Bronchial epithelial cell (primary cell): Measurements from ENCODE around the gene KCMF1. TPM values are rescaled to one million over a fixed set of nuclear protein-coding genes. Genes with fewer than 3 reads are reported as not detected.

Experiments used
- DNase-seq: peaks from one replicate; pipeline ENCODE4 v3.0.0-alpha.2; 2010; ENCODE audit warnings: low read depth
- FAIRE-seq: peaks from 2 replicates; lab custom pipeline; 2011; peaks lifted over from hg19 to GRCh38; lab: Jason Lieb, UNC
- H3K27me3 ChIP-seq: 2 replicates; pipeline ENCODE4 v1.5.1; 2011; ENCODE audit warnings: low read length; ENCODE audit not compliant: control insufficient read depth, insufficient read depth
- H3K36me3 ChIP-seq: 2 replicates; pipeline ENCODE4 v1.5.1; 2011; ENCODE audit warnings: low read length; ENCODE audit not compliant: control insufficient read depth, insufficient read depth
- H3K4me3 ChIP-seq: 2 replicates; pipeline ENCODE4 v1.5.1; 2011; ENCODE audit warnings: mild to moderate bottlenecking, low read depth, low read length, control low read depth
- total RNA-seq: library from RNA; depleted of rRNA; stranded (reverse); fragments of >200 nt; gene quantifications from 2 replicates; pipeline ENCODE4 v1.2.1, GENCODE V29; 2014
- TF ChIP-seq, protein P1 (sequence below): IDR thresholded peaks from 2 replicates; pipeline ENCODE4 v1.5.1; 2011; ENCODE audit warnings: mild to moderate bottlenecking, moderate library complexity, low read length, control low read depth, inconsistent platforms; ENCODE audit not compliant: insufficient read depth, severe bottlenecking

The KCMF1 gene
- total RNA-seq, 1 donor from 2014 or later: 174 TPM

- peaks cover 3% of the 10 kb centered on the region for H3K36me3 ChIP-seq
- no peak overlapping the region for H3K4me3 ChIP-seq
- FAIRE-seq (no peak), DNase-seq (peak; percentile 44)
- H3K27me3 ChIP-seq: no peaks in the 10 kb centered on the region
- TF ChIP-seq, protein P1, sequence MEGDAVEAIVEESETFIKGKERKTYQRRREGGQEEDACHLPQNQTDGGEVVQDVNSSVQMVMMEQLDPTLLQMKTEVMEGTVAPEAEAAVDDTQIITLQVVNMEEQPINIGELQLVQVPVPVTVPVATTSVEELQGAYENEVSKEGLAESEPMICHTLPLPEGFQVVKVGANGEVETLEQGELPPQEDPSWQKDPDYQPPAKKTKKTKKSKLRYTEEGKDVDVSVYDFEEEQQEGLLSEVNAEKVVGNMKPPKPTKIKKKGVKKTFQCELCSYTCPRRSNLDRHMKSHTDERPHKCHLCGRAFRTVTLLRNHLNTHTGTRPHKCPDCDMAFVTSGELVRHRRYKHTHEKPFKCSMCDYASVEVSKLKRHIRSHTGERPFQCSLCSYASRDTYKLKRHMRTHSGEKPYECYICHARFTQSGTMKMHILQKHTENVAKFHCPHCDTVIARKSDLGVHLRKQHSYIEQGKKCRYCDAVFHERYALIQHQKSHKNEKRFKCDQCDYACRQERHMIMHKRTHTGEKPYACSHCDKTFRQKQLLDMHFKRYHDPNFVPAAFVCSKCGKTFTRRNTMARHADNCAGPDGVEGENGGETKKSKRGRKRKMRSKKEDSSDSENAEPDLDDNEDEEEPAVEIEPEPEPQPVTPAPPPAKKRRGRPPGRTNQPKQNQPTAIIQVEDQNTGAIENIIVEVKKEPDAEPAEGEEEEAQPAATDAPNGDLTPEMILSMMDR: no peak
These were observed 38.2 kb downstream of the KCMF1 start for GRCh38 chr2:85009019-85009618.

- TF ChIP-seq, protein P1: no peak
- Histone ChIP-seq H3K36me3 (peaks cover 3% of the 10 kb centered on the region), H3K27me3 (no peaks in the 10 kb centered on the region), H3K4me3 (no peak overlapping the region)
- DNase-seq (no peak), FAIRE-seq (no peak)
These were observed 39.4 kb downstream of the KCMF1 start for GRCh38 chr2:85010404-85010803.

- peak; percentile 75 for DNase-seq
- Histone ChIP-seq H3K4me3 (no peak overlapping the region), H3K36me3 (peaks cover 3% of the 10 kb centered on the region), H3K27me3 (no peaks in the 10 kb centered on the region)
- TF ChIP-seq, protein P1: no peak
- FAIRE-seq: no peak
These were observed 40.1 kb downstream of the KCMF1 start for GRCh38 chr2:85011098-85011497.

DNA sequence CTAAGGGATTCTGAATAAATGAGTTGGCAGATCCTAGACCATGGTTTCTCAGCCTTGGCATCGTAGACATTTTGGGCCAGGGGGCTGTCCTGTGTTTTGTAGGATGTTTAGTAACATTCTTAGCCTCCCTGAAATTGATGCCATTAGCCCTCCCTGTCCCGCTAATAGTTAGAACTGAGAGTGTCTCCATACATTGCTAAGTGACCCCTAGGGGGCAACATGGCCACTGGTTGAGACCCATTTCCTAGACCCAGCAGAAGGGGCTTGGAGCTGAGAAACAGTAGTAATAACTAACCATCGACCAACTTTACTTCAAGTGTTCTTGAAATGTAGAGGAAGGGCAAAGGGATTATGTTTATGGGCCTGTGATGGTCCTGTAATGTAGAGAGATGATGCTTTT, 40.8 kb downstream of the KCMF1 start:
- DNase-seq (no peak), FAIRE-seq (no peak)
- no peaks in the 10 kb centered on the region for H3K27me3 ChIP-seq
- H3K4me3 ChIP-seq: no peak overlapping the region
- H3K36me3 ChIP-seq: peaks cover 3% of the 10 kb centered on the region
- TF ChIP-seq, protein P1: peak; percentile 11

DNA sequence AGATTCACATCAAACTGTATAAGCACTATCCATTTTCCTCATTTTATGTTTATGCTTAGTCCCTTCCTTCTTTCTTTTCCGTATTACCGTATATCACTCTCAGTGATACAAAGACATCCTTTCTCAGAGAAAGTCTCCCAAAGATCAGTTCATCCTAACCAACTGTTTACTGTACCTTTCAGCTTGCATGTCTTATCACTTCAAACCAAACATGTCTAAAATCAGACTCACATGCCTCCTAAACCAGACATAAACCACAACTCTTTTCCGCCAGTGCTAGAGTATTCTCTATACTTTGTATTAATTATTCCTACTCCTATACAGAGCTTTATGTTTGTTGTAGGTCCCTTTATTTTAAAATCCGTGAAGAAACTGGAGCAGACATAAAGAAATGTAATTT, 41.5 kb downstream of the KCMF1 start:
- peaks cover 3% of the 10 kb centered on the region for H3K36me3 ChIP-seq
- H3K4me3 ChIP-seq: no peak overlapping the region
- TF ChIP-seq, protein P1: no peak
- FAIRE-seq (no peak), DNase-seq (no peak)
- H3K27me3 ChIP-seq: no peaks in the 10 kb centered on the region

DNA sequence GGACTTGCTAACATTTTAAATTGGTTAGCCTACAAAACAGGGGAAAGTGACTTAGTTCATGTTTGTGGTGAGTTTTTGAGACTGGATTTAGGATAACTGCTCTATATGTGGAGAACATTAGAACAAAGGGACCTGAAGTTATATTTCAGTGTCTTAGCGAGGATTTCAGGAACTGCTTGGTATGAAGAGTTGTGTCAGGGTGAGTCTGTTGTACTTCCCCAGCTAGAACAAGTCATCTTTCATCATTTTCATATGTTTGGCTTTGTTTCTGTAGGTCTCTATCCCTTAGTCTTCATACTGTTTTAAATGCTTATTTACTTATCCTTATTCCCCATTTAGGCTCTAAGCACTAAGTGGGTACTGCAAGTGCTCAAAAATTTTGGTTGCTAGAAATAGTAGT, 41.9 kb downstream of the KCMF1 start:
- FAIRE-seq (no peak), DNase-seq (no peak)
- peaks cover 2% of the 10 kb centered on the region for H3K36me3 ChIP-seq
- H3K27me3 ChIP-seq: no peaks in the 10 kb centered on the region
- TF ChIP-seq, protein P1: no peak
- no peak overlapping the region for H3K4me3 ChIP-seq
